ENCODE measurements around the gene KLC4. TPM values are rescaled to one million over a fixed set of nuclear protein-coding genes. Genes with fewer than 3 reads are reported as not detected.
"Not testable (repeated sequence)": the region's sequence is repeated elsewhere in the genome, so short reads cannot be mapped to it uniquely, and the experiment has no call there.

The KLC4 gene
- polyA plus RNA-seq, 10 donors, result 18.5 to 34.2 (median 21.2) TPM

GRCh38 chr6:43091436-43091991, 32.1 kb downstream of the KLC4 start:
- no peak for DNase-seq

- DNase-seq, result no peak
These were observed 33.2 kb downstream of the KLC4 start for GRCh38 chr6:43092635-43093034.

GRCh38 chr6:43093436-43094289, 34.2 kb downstream of the KLC4 start:
- DNase-seq, result peak; percentile 67 to 83 (median 77)

GRCh38 chr6:43095939-43096338, 36.5 kb downstream of the KLC4 start:
- DNase-seq, result no peak

GRCh38 chr6:43096451-43097097, 37.1 kb downstream of the KLC4 start:
- DNase-seq, result peak in 1 of 3 donors; percentile 61

GRCh38 chr6:43097098-43097489, 37.7 kb downstream of the KLC4 start:
- DNase-seq, result no peak

GRCh38 chr6:43097502-43097901, 38.1 kb downstream of the KLC4 start:
- no peak for DNase-seq

- DNase-seq, result no peak
These were observed 42.1 kb downstream of the KLC4 start for GRCh38 chr6:43101497-43101896.

GRCh38 chr6:43103253-43103876, 43.9 kb downstream of the KLC4 start:
- DNase-seq, result no peak

GRCh38 chr6:43105538-43106222, 46.2 kb downstream of the KLC4 start:
- DNase-seq, result no peak

GRCh38 chr6:43107344-43108062, 48.1 kb downstream of the KLC4 start:
- no peak for DNase-seq

GRCh38 chr6:43113431-43114260, 54.2 kb downstream of the KLC4 start:
- DNase-seq, result peak in 1 of 3 donors; percentile 58

- DNase-seq, result no peak
These were observed 55.9 kb downstream of the KLC4 start for GRCh38 chr6:43115365-43115764.

- DNase-seq, result not testable (repeated sequence)
These were observed 58.0 kb downstream of the KLC4 start for GRCh38 chr6:43117466-43117865.

- peak in 1 of 3 donors; percentile 62 for DNase-seq
These were observed 60.1 kb downstream of the KLC4 start for GRCh38 chr6:43119482-43119881.

- no peak for DNase-seq
These were observed 60.8 kb downstream of the KLC4 start for GRCh38 chr6:43120101-43120763.

GRCh38 chr6:43120944-43121913, 61.8 kb downstream of the KLC4 start:
- DNase-seq, result peak in 1 of 3 donors; percentile 94

- DNase-seq, result no peak
These were observed 62.7 kb downstream of the KLC4 start for GRCh38 chr6:43122146-43122545.

All from muscle of back (tissue), 11 donors.